Measurements from ENCODE around the gene KIF4A. TPM values are rescaled to one million over a fixed set of nuclear protein-coding genes. Genes with fewer than 3 reads are reported as not detected.

Gene KIF4A
- total and polyA plus RNA-seq, 2 of the 13 experiments (the other 11 are each of a cell fraction or from before 2014, with no cell fraction given) = 9.4 to 28.2 TPM

- TF ChIP-seq CSRNP1 (CRISPR knock-in tag; IDR thresholded peaks at IDR 0.05) (no peak), KDM2A (CRISPR knock-in tag; IDR thresholded peaks at IDR 0.05; ENCODE audit: borderline replicate concordance, low read depth) (no peak), ATAD3A (CRISPR knock-in tag; IDR thresholded peaks at IDR 0.05) (no peak), HOXA7 (CRISPR knock-in tag; IDR thresholded peaks at IDR 0.05) (no peak), ZMYM3 (CRISPR knock-in tag; IDR thresholded peaks at IDR 0.05) (no peak), RFX1 (IDR thresholded peaks at IDR 0.05) (no peak), PBX3 (CRISPR knock-in tag; IDR thresholded peaks at IDR 0.05; ENCODE audit: borderline replicate concordance) (no peak), GATAD2A (CRISPR knock-in tag; IDR thresholded peaks at IDR 0.05) (peak; percentile 65), ZFP62 (CRISPR knock-in tag; IDR thresholded peaks at IDR 0.05) (no peak), THAP7 (CRISPR knock-in tag; IDR thresholded peaks at IDR 0.05) (no peak), FOXA1 (IDR thresholded peaks at IDR 0.05) (no peak), FOXA1 (CRISPR knock-in tag; IDR thresholded peaks at IDR 0.05) (peak; percentile 49), ZNF20 (CRISPR knock-in tag; IDR thresholded peaks at IDR 0.05) (no peak), ZBTB1 (CRISPR knock-in tag; IDR thresholded peaks at IDR 0.05; ENCODE audit: borderline replicate concordance) (no peak), PCBP1 (IDR thresholded peaks at IDR 0.05; ENCODE audit: borderline replicate concordance, low read depth, low read length) (no peak), SP140L (CRISPR knock-in tag; IDR thresholded peaks at IDR 0.05; ENCODE audit: borderline replicate concordance) (no peak), HNF4G (IDR thresholded peaks at IDR 0.05; ENCODE audit: borderline replicate concordance, low read depth, low read length) (peak; percentile 14; the same call in 1 of the 2 replicates), HNF4G (CRISPR knock-in tag; IDR thresholded peaks at IDR 0.05; ENCODE audit: borderline replicate concordance, low read depth) (no peak), ZNF577 (CRISPR knock-in tag; IDR thresholded peaks at IDR 0.05; ENCODE audit: borderline replicate concordance, low read depth) (no peak), CREB3 (CRISPR knock-in tag; IDR thresholded peaks at IDR 0.05) (no peak), ZFP82 (CRISPR knock-in tag; IDR thresholded peaks at IDR 0.05; ENCODE audit: borderline replicate concordance) (no peak), SOX6 (IDR thresholded peaks at IDR 0.05) (no peak), SOX6 (CRISPR knock-in tag; IDR thresholded peaks at IDR 0.05) (no peak), ZHX1 (CRISPR knock-in tag; IDR thresholded peaks at IDR 0.05; ENCODE audit: low read depth) (no peak)
These were observed 35.0 kb upstream of the KIF4A start (continued) for GRCh38 chrX:70254909-70255308.

Measured in HepG2 (cell line).